GM12878 (cell line): Measurements from ENCODE around the gene PARP4. TPM values are rescaled to one million over a fixed set of nuclear protein-coding genes. Genes with fewer than 3 reads are reported as not detected.

Source experiments
- CEBPB ChIP-seq, 2 experiments: fragments of 150-350 bp in 1 of 2; IDR thresholded peaks; 2 replicates each; pipeline ENCODE4 v1.6.1; 2012 to 2014; ENCODE audit warnings: low read depth in 2 of 2, low read length in 2 of 2, borderline replicate concordance in 1 of 2, inconsistent platforms in 1 of 2
- CHD2 ChIP-seq: IDR thresholded peaks from 2 replicates; pipeline ENCODE4 v1.6.1; 2011; ENCODE audit warnings: low read depth, low read length, improper control_type of control experiment, borderline replicate concordance
- CREM ChIP-seq: IDR thresholded peaks from 2 replicates; pipeline ENCODE4 v1.6.1; 2014; ENCODE audit warnings: antibody characterized with exemption, low read depth
- CUX1 ChIP-seq: IDR thresholded peaks from 2 replicates; pipeline ENCODE4 v1.6.1; 2012; ENCODE audit warnings: improper control_type of control experiment, low read depth, low read length; ENCODE audit not compliant: insufficient replicate concordance
- EGR1 ChIP-seq, 2 experiments: IDR thresholded peaks; 1 replicate in 1 of 2; 2 replicates in 1 of 2; pipeline ENCODE4 v1.6.1; 2011 to 2012; ENCODE audit warnings: low read depth in 2 of 2, low read length in 2 of 2, borderline replicate concordance in 1 of 2, mild to moderate bottlenecking in 1 of 2, moderate library complexity in 1 of 2
- IRF4 ChIP-seq: IDR thresholded peaks from 2 replicates; pipeline ENCODE4 v1.6.1; 2011; ENCODE audit warnings: low read depth, low read length
- MEF2A ChIP-seq: IDR thresholded peaks from 2 replicates; pipeline ENCODE4 v1.6.1; 2011; ENCODE audit warnings: low read depth, mild to moderate bottlenecking, low read length, moderate library complexity; ENCODE audit not compliant: insufficient read depth
- MYC ChIP-seq: IDR thresholded peaks from 2 replicates; pipeline ENCODE4 v1.6.1; 2011; ENCODE audit warnings: mild to moderate bottlenecking, low read length, moderate library complexity, inconsistent platforms; ENCODE audit not compliant: insufficient read depth, insufficient replicate concordance, insufficient read length, severe bottlenecking
- PKNOX1 ChIP-seq: fragments of 450-650 bp; IDR thresholded peaks from 2 replicates; pipeline ENCODE4 v1.6.1; 2016; ENCODE audit warnings: mild to moderate bottlenecking
- POLR2A ChIP-seq: IDR thresholded peaks from 2 replicates; pipeline ENCODE4 v1.6.1; 2011; ENCODE audit warnings: low read depth, mild to moderate bottlenecking, low read length
- POLR2AphosphoS2 ChIP-seq: IDR thresholded peaks from 2 replicates; pipeline ENCODE4 v1.6.1; 2011; ENCODE audit warnings: low read depth, mild to moderate bottlenecking, low read length, improper control_type of control experiment, moderate library complexity
- POU2F2 ChIP-seq: IDR thresholded peaks from 3 replicates; pipeline ENCODE4 v1.6.1; 2011; ENCODE audit warnings: low read depth, mild to moderate bottlenecking, low read length, borderline replicate concordance
- SMAD5 ChIP-seq: IDR thresholded peaks from 2 replicates; pipeline ENCODE4 v1.6.1; 2016; ENCODE audit warnings: antibody characterized with exemption, low read depth
- TAF1 ChIP-seq: IDR thresholded peaks from 2 replicates; pipeline ENCODE4 v1.6.1; 2011; ENCODE audit warnings: mild to moderate bottlenecking, low read depth, low read length, borderline replicate concordance
- TCF12 ChIP-seq: IDR thresholded peaks from 2 replicates; pipeline ENCODE4 v1.6.1; 2011; ENCODE audit warnings: low read depth, mild to moderate bottlenecking, low read length
- YBX1 ChIP-seq: fragments of 450-650 bp; IDR thresholded peaks from 2 replicates; pipeline ENCODE4 v1.6.1; 2016; ENCODE audit warnings: antibody characterized with exemption
- YY1 ChIP-seq: IDR thresholded peaks from 2 replicates; pipeline ENCODE4 v1.6.1; 2011; ENCODE audit warnings: low read depth, mild to moderate bottlenecking, low read length
- ZNF24 ChIP-seq: fragments of 450-650 bp; IDR thresholded peaks from 2 replicates; pipeline ENCODE4 v1.6.1; 2017; ENCODE audit warnings: antibody characterized with exemption, mild to moderate bottlenecking
- ZSCAN29 ChIP-seq: fragments of 450-650 bp; IDR thresholded peaks from 2 replicates; pipeline ENCODE4 v1.6.1; 2017; ENCODE audit warnings: mild to moderate bottlenecking, moderate library complexity
- polyA plus RNA-seq, 11 experiments: library from polyadenylated mRNA; depleted of rRNA in 4 of 11; unstranded in 6 of 11; stranded (reverse) in 5 of 11; fragments of >200 nt; fragmentation: Nextera tagmentation in 4 of 11; fragmentation: Illumina TruSeq in 1 of 11; extraction: Ambion mirVana in 4 of 11; extraction: Trizol in 1 of 11; gene quantifications; 1 replicate in 1 of 11; 2 replicates in 10 of 11; pipeline versions ENCODE4 v1.2.1 to v1.2.3, GENCODE V29; 2011 to 2016; ENCODE audit warnings: inconsistent platforms in 2 of 11, missing spikeins in 2 of 11, low read depth in 1 of 11
- total RNA-seq, 4 experiments: library from RNA; depleted of rRNA in 3 of 4; stranded (reverse); fragments of >200 nt in 3 of 4; fragmentation: Illumina TruSeq in 1 of 4; extraction: Trizol in 1 of 4; gene quantifications; 2 replicates each; pipeline versions ENCODE4 v1.2.1 to v1.2.3, GENCODE V29; 2013 to 2021
- TF ChIP-seq, protein P1 (sequence below): fragments of 450-650 bp; formaldehyde crosslinking; IDR thresholded peaks from 2 replicates; pipeline ENCODE4 v1.4.0; 2022; ENCODE audit warnings: mild to moderate bottlenecking, moderate library complexity

Gene PARP4
- total and polyA plus RNA-seq, 10 of the 15 experiments (the other 5 are each of a cell fraction or from before 2014, with no cell fraction given): 12.8 to 52.6 (median 46.1) TPM

DNA sequence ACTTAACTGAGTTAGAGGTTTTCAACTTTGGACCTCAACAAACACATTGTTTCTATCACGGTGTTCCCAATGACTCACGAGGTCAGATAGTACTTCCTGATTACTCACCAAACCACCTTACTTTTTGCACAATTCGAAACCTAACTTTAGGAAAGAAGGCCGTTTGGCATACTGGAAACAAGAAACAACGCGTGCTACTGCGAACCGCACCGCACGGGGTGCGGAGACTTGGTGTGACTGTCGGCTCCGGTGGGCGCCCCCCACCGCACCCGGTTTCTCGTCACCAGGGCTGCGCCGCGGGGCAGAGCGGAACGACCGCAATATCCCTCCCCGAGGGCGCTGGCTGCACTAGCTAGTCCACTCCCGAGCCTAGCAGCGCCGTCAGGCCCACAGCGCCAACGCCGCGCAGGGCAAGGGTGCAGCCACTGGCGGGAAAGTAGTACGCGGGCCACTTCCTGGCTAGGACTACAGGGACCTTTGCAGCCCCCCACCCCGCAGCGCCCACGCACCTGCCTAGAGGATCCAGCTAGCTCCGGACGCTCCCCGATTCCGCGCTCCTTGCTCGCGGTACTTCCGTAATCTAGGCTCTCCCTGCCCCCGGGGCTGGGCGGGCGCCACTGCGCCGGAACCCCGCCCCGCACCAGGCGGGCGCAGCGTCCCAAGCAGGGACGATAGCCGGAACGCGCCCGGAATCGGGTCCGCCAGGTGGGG is at the start of gene PARP4 (continued):
- TF ChIP-seq IRF4: no peak
- peak in 1 of 2 experiments; percentile 87; a peak in 2 of 3 replicates for TF ChIP-seq EGR1 (IDR thresholded peaks at IDR 0.05; ENCODE audit: borderline replicate concordance in 1 of 2, low read depth in 2 of 2, low read length in 2 of 2)
- TF ChIP-seq SMAD5: peak; percentile 85
- no peak for TF ChIP-seq YBX1
- peak; percentile 49 for TF ChIP-seq MYC
- TF ChIP-seq, protein P1, sequence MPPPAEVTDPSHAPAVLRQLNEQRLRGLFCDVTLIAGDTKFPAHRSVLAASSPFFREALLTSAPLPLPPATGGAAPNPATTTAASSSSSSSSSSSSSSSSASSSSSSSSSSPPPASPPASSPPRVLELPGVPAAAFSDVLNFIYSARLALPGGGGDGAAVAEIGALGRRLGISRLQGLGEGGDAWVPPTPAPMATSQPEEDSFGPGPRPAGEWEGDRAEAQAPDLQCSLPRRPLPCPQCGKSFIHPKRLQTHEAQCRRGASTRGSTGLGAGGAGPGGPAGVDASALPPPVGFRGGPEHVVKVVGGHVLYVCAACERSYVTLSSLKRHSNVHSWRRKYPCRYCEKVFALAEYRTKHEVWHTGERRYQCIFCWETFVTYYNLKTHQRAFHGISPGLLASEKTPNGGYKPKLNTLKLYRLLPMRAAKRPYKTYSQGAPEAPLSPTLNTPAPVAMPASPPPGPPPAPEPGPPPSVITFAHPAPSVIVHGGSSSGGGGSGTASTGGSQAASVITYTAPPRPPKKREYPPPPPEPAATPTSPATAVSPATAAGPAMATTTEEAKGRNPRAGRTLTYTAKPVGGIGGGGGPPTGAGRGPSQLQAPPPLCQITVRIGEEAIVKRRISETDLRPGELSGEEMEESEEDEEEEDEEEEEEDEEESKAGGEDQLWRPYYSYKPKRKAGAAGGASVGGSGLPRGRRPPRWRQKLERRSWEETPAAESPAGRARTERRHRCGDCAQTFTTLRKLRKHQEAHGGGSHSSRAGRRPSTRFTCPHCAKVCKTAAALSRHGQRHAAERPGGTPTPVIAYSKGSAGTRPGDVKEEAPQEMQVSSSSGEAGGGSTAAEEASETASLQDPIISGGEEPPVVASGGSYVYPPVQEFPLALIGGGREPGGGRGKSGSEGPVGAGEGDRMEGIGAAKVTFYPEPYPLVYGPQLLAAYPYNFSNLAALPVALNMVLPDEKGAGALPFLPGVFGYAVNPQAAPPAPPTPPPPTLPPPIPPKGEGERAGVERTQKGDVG: no peak
- 0 out of 2 replicates have a peak, but pooled peaks have one; percentile 70 for TF ChIP-seq CHD2
- peak; percentile 54 for TF ChIP-seq YY1
- no peak for TF ChIP-seq POLR2AphosphoS2
- no peak for TF ChIP-seq PKNOX1
- TF ChIP-seq CUX1: no peak
- peak; percentile 50; the same call in 2 of the 3 replicates for TF ChIP-seq POU2F2
- peak; percentile 76 for TF ChIP-seq CREM
- no peak for TF ChIP-seq CEBPB (IDR thresholded peaks at IDR 0.05; ENCODE audit: borderline replicate concordance in 1 of 2, low read depth in 2 of 2, low read length in 2 of 2)
- TF ChIP-seq POLR2A: peak; percentile 92
- TF ChIP-seq MEF2A: 0 out of 2 replicates have a peak, but pooled peaks have one; percentile 4
- TF ChIP-seq TAF1: peak; percentile 56; the same call in 1 of the 2 replicates
- TF ChIP-seq ZNF24: 0 out of 2 replicates have a peak, but pooled peaks have one; percentile 22
- TF ChIP-seq TCF12: 0 out of 2 replicates have a peak, but pooled peaks have one; percentile 17
- no peak for TF ChIP-seq ZSCAN29
